ENCODE results near the gene MTMR8.

GRCh38 chrX:64379924-64380323 lies 15.3 kb downstream of the MTMR8 start:
- TF ChIP-seq CTCF (optimal IDR thresholded peaks at IDR 0.05 in 1 of 3, IDR thresholded peaks at IDR 0.05 in 1 of 3, conservative IDR thresholded peaks at IDR 0.05 in 1 of 3; ENCODE audit: extremely low read depth in 1 of 3, insufficient read depth in 2 of 3, low read length in 3 of 3) (no peak), EZH2 (IDR thresholded peaks at IDR 0.05; ENCODE audit: low read length) (no peak)

All from keratinocyte (primary cell).